Epithelial cell of esophagus (primary cell): ENCODE data around the gene FAM171A2.
"Not testable (repeated sequence)": the region's sequence is repeated elsewhere in the genome, so short reads cannot be mapped to it uniquely, and the experiment has no call there.

Experiments used
- DNase-seq: peaks from one replicate; pipeline ENCODE4 v3.0.0; 2010; ENCODE audit warnings: low read depth
- H3K4me3 ChIP-seq: 2 replicates; pipeline ENCODE4 v1.5.1; 2011; ENCODE audit warnings: mild to moderate bottlenecking, low read length, control low read depth
- TF ChIP-seq, protein P1 (sequence below): IDR thresholded peaks from 2 replicates; pipeline ENCODE4 v1.5.1; 2011; ENCODE audit warnings: low read depth, mild to moderate bottlenecking, low read length, control low read depth, inconsistent platforms; ENCODE audit not compliant: insufficient read depth; ENCODE audit errors: missing control alignments

FAM171A2 gene

GRCh38 chr17:44397479-44398440, 34.1 kb upstream of the FAM171A2 start:
- DNase-seq: no peak
- TF ChIP-seq, protein P1, sequence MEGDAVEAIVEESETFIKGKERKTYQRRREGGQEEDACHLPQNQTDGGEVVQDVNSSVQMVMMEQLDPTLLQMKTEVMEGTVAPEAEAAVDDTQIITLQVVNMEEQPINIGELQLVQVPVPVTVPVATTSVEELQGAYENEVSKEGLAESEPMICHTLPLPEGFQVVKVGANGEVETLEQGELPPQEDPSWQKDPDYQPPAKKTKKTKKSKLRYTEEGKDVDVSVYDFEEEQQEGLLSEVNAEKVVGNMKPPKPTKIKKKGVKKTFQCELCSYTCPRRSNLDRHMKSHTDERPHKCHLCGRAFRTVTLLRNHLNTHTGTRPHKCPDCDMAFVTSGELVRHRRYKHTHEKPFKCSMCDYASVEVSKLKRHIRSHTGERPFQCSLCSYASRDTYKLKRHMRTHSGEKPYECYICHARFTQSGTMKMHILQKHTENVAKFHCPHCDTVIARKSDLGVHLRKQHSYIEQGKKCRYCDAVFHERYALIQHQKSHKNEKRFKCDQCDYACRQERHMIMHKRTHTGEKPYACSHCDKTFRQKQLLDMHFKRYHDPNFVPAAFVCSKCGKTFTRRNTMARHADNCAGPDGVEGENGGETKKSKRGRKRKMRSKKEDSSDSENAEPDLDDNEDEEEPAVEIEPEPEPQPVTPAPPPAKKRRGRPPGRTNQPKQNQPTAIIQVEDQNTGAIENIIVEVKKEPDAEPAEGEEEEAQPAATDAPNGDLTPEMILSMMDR: no peak
- H3K4me3 ChIP-seq: no peak overlapping the region

- DNase-seq: no peak
- no peak overlapping the region for H3K4me3 ChIP-seq
- TF ChIP-seq, protein P1: no peak
Measured at GRCh38 chr17:44396946-44397345, 33.3 kb upstream of the FAM171A2 start.

DNA sequence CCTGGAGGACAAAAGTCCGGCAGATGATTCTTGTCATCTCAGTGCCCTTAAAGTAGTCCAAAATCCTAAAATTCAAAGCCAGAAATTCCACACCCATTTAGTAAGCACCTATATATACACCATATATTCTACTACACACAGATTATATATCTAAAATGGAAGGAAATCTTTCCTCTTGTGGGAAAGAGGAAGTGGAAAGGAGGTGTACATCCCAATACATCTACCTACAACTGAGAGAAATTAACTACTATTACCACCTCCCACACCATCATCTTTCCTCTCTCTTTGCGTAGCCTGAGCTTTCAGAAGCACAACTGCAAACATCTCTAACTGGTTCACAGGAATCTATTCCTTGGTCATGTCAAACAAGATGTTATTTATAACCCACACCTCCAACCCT, 31.2 kb upstream of the FAM171A2 start:
- no peak for DNase-seq
- TF ChIP-seq, protein P1: no peak
- H3K4me3 ChIP-seq: no peak overlapping the region

DNA sequence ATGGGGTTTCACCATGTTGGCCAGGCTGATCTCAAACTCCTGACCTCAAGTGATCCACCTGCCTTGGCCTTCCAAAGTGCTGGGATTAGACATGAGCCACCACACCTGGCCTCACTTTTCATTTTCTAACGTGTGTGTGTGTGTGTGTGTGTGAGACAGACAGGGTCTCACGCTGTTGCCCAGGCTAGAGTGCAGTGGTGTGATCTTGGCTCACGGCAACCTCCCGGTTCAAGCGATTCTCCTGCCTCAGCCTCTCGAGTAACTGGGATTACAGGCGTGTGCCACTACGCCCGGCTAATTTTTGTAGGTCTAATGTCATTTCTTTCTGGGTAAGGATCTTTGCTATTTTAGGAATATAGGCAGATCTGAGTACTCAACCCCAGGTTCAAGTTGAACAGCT, 30.5 kb upstream of the FAM171A2 start:
- not testable (repeated sequence) for DNase-seq, H3K4me3 ChIP-seq

- DNase-seq: no peak
- TF ChIP-seq, protein P1: no peak
- no peak overlapping the region for H3K4me3 ChIP-seq
Measured at GRCh38 chr17:44390250-44390870, 26.7 kb upstream of the FAM171A2 start.

GRCh38 chr17:44389723-44390202, 26.1 kb upstream of the FAM171A2 start:
- no peak for DNase-seq
- no peak overlapping the region for H3K4me3 ChIP-seq
- TF ChIP-seq, protein P1: no peak

- no peak within 1 kb of the TSS for H3K4me3 ChIP-seq
- no peak for DNase-seq
- TF ChIP-seq, protein P1: no peak
Measured at GRCh38 chr17:44389281-44389680, 25.6 kb upstream of the FAM171A2 start, which contains the start of gene ITGA2B. Gene ITGA2B, minus strand, starts transcription at chr17:44389649. Its CDS starts 176 bp downstream, at chr17:44389473.
